GM21737 (cell line): ENCODE measurements around the gene DEDD.

Source experiments
- ATAC-seq: cut with Tn5 transposase; IDR thresholded peaks from one replicate; pipeline ENCODE4 v1.9.1; 2021; ENCODE audit warnings: mild to moderate bottlenecking, moderate library complexity; ENCODE audit not compliant: unreplicated experiment

DEDD gene

GRCh38 chr1:161132410-161133219 lies at the start of gene DEDD:
DEDD (minus strand) TSS chr1:161132667; CDS start chr1:161124462, 8,205 bp downstream.
- ATAC-seq, result peak; percentile 90

GRCh38 chr1:161182214-161182613 lies 49.7 kb upstream of the DEDD start:
- ATAC-seq, result peak; percentile 35

DNA sequence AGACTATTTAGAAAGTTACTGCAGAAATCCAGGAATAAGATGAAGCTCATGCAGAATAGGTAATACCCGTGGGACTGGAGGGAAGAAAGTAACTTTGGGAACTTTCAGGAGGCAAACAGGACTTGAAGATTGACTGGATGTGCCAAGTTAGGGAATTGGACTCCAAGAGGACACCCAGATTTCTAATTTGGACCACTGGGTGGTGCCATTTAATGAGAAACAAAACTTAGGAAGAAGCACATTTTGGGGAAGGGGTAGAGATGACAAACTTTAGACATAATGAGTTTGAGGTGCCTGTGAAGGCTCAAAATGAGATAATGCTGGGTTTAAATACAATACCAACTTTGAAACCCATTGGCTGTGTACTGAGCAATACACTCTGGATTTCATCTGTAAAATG lies 48.2 kb upstream of the DEDD start:
- no peak for ATAC-seq

DNA sequence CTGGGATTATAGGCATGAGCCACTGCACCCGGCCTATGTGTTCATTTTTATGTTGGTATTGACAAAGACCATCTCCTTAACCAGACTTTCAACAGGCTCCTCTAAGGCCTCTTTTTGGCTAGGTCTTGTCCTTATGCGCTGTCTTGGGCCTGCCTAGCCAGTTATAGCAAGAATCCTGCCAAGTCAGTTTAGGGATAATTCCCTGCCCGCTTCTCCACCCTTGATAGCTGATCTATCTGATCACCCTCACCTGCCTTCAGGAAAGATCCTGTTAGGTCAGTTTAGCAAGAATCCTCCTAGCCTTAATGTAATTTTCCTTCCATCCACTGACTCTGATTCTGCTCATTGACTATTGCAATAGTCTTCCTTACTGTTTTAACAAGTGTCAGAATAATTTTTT lies 47.2 kb upstream of the DEDD start:
- no peak for ATAC-seq

GRCh38 chr1:161177936-161178244 lies 45.4 kb upstream of the DEDD start:
- ATAC-seq, result no peak

- peak; percentile 71 for ATAC-seq
Observed at GRCh38 chr1:161177112-161177935, 44.9 kb upstream of the DEDD start, which contains the start of gene B4GALT3. B4GALT3 (minus strand) TSS chr1:161177507; CDS start chr1:161176060, 1,447 bp downstream.

DNA sequence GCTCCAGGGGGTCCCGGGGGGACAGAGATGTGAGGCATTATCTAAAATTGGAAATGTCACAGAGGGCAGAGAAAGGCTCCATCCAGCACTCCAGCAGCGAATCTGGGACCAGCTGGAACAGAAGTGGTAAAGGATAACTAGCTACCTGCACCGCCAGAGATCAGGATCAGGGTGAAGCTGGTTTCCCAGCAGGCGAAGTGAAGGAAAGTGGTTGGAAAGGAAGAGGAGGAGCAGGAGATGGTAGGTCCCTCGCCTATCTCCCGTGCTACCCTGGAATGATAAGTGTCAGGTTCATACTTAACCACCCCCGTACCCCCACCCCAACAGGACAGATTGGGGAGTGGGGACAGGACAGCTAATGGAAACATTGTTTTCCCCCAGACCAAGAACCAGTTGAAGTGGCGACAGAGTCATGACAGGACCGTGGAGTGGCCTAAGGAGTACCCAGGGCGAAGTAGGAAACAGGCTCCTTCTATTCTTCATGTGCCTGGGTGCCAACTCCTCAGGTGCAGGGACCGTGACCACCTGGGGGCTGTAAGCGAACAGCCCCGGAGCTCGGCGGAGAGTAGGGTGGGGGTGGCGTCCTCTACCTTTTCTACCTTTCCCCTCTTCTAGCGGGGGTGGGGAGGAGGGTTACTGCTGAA lies 44.1 kb upstream of the DEDD start:
- no peak for ATAC-seq

DNA sequence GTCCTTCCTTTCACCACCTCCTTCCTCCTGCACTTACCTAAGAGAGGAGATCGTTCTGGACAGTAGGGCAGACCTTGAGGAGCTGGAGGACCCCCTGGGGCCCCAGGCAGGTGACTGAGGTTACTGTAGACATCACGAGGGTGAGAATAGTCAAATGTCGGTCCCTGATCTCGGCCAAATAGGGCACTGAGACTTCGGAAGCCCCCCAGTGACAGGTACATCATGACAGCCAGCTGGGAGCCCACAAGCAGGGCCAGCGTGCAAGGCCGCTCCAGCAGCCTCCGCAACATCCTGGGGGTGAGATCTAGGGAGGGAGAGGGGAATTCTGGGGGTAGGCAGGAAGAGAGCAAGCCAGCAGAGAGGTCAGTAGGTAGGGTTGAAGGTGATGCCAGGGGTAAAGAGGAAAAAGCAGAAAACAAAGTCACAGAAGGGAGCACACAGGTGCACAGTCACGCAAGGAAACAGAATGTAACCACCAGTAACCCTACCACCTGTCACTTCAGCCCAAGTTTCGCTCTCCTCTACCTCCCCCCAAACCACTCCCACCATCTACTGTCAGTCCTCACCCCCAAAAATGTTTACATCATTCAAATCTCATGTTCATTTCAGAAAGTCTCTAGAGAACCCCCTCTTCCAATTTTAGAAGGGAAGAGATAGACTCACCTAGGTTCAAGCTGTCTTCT lies 43.4 kb upstream of the DEDD start:
- no peak for ATAC-seq

GRCh38 chr1:161174911-161175310 lies 42.4 kb upstream of the DEDD start:
- no peak for ATAC-seq

GRCh38 chr1:161173711-161174110 lies 41.2 kb upstream of the DEDD start:
- no peak for ATAC-seq

DNA sequence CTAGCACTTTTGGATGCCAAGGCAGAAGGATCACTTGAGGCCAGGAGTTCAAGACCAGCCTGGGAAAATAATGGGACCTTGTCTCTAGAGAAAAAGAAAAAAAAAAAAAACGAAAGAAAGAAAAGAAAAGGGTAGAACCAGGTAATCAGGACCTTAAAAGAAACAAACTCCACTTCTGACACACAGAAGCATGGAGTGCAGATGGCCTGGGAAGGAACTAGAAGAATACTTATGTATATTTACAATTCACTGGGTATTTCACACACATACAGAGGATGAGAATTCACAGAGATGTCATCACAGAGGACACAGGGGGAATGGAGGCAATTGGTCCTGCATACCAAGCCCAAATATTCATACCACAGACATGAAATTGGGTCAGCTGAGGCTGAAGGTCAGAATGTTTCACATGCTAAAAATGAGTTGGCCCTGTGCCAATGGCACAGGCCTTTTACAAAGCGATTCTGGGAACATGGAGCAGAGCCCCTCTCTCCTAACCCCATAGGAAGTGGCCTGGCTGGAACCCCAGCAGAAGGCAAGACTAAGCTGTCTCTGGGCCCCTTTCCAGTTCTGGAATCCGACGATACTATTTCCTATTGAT lies 40.4 kb upstream of the DEDD start:
- ATAC-seq, result no peak

DNA sequence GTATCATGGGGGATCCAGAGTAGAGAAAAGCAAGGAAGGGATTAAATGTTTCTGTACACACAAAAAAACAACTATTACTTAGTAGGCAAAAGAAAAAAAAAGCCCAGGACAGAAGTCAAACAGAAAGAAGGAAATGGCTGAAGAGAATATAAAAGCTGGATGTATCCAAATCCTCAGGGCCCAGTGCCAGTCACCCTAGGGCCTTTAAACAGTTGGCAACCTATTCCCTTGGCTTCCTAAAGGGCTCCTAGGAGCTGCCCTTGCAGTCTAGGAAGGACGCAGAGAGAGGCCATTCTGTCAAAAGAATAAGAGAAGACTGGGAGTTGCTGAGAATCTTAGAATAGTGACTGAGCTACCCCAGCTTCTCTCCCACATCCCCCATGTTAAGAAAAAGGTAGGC lies 39.9 kb upstream of the DEDD start:
- ATAC-seq, result no peak

DNA sequence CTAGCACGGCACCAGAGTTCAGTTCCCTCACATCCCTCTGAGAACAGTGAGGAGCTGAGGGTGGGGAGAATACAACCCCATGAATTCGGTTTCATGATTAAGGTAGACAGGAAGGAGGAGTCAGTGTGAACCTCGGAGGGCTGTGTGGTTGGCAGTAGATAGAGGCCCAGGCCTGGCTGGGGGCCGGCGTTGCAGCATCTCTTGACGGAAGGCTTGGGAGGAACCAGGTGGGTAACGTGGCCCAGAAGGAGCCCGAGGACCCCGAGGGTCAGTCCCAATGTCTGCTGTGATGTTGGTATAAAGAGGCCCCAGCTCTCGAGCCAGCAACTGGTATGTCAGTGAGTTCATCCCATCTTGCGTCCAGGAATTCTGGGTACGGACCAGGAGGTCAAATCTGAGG lies 39.2 kb upstream of the DEDD start:
- ATAC-seq, result no peak

DNA sequence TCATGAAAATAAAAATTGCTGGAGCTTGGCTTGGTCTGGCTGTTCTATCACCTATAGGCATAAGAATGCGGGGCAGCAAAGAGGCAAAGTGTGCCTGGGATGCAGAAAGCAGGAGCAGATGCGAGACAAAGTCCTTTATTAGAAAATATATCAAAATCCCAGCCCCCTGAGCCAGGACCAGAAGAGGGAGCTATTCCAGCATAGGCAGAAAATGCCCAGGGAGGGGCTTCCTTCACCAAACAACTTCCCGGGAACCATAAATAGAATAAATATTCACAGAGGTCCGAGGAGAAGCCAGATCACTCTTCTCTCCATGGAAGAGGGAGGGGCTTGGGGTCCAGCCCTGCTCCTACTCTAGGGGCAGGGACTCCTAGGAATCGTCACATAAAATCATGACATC lies 38.7 kb upstream of the DEDD start:
- no peak for ATAC-seq

DNA sequence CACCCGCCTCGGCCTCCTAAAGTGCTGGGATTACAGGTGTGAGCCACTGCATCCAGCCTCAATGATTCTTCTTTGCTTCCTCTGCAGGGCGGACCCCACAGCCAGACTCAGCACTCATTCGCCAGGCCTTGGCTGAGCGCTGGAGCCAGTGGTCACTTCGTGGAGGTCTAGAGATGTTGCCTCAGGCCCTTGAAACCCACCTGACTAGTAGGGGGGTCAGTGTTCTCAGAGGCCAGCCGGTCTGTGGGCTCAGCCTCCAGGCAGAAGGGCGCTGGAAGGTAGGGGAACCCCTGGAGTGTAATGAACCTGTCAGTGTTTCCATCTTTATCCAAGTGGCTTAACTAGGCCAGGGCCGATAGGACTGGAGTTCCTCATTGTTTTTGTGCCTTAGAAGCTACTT lies 36.4 kb upstream of the DEDD start:
- ATAC-seq, result no peak

- no peak for ATAC-seq
Observed at GRCh38 chr1:161166669-161167548, 34.4 kb upstream of the DEDD start.

- ATAC-seq, result peak; percentile 88
Observed at GRCh38 chr1:161165742-161166668, 33.5 kb upstream of the DEDD start, which contains the start of gene PPOX. PPOX (plus strand) TSS chr1:161166426; CDS start chr1:161166848, 422 bp downstream.

DNA sequence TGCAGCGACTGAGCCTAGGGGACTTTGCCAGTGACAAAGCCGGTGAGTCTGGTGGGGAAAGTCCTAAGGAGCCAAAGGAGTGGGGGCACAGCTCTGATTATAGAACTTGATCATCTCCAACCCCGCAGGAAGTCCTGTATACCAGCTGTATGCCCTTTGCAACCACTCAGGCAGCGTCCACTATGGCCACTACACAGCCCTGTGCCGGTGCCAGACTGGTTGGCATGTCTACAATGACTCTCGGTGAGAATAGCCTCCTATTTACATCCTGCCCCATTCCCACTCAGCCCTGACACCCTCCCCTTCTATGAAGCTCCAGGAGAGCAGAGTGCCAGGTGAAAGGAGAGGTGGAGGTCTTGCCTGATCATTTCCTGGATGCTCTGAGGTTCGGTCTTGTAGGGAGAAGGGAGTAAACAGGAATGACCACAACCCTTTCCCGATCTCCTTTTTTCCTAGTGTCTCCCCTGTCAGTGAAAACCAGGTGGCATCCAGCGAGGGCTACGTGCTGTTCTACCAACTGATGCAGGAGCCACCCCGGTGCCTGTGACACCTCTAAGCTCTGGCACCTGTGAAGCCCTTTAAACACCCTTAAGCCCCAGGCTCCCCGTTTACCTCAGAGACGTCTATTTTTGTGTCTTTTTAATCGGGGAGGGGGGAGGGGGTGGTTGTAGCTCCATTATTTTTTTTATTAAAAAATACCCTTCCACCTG lies 32.6 kb upstream of the DEDD start:
- no peak for ATAC-seq
